Fibroblast of skin of right biceps (primary cell): ENCODE data around the gene NRP1.
A peak's percentile ranks its signal among the peaks of the same experiment; 100 is the strongest.

Source experiments
- DNase-seq: peaks from one replicate; pipeline ENCODE4 v3.0.0-alpha.2; 2013

NRP1 gene

GRCh38 chr10:33347211-33347610 lies 12.7 kb upstream of the NRP1 start:
- DNase-seq: peak; percentile 41

- DNase-seq: no peak
These were observed 10.8 kb upstream of the NRP1 start for GRCh38 chr10:33345236-33345635.

- no peak for DNase-seq
These were observed 10.2 kb upstream of the NRP1 start for GRCh38 chr10:33344676-33345075.

GRCh38 chr10:33341637-33342036 lies 7.2 kb upstream of the NRP1 start:
- DNase-seq: peak; percentile 53

GRCh38 chr10:33337326-33337957 lies 3.0 kb upstream of the NRP1 start:
- DNase-seq: peak; percentile 90

- DNase-seq: peak; percentile 64
These were observed 2.3 kb upstream of the NRP1 start for GRCh38 chr10:33336582-33337325.

GRCh38 chr10:33335801-33336581 lies 1.5 kb upstream of the NRP1 start:
- peak; percentile 71 for DNase-seq

- no peak for DNase-seq
These were observed 1.0 kb upstream of the NRP1 start for GRCh38 chr10:33335551-33335800.

GRCh38 chr10:33334805-33335550 lies 511 bp upstream of the NRP1 start:
- DNase-seq: peak; percentile 96

- no peak for DNase-seq
These were observed 986 bp downstream of the NRP1 start for GRCh38 chr10:33333260-33334101.

- DNase-seq: peak; percentile 54
These were observed 2.0 kb downstream of the NRP1 start for GRCh38 chr10:33332183-33333065.

- no peak for DNase-seq
These were observed 3.1 kb downstream of the NRP1 start for GRCh38 chr10:33331379-33331694.

- DNase-seq: peak; percentile 90
These were observed 3.7 kb downstream of the NRP1 start for GRCh38 chr10:33330543-33331378.

- DNase-seq: no peak
These were observed 5.3 kb downstream of the NRP1 start for GRCh38 chr10:33329178-33329577.

- DNase-seq: no peak
These were observed 6.2 kb downstream of the NRP1 start for GRCh38 chr10:33328253-33328652.

GRCh38 chr10:33327751-33328150 lies 6.7 kb downstream of the NRP1 start:
- DNase-seq: peak; percentile 46

GRCh38 chr10:33326933-33327332 lies 7.5 kb downstream of the NRP1 start:
- DNase-seq: no peak

- no peak for DNase-seq
These were observed 8.5 kb downstream of the NRP1 start for GRCh38 chr10:33325929-33326328.

GRCh38 chr10:33323721-33324120 lies 10.7 kb downstream of the NRP1 start:
- DNase-seq: no peak

- no peak for DNase-seq
These were observed 13.0 kb downstream of the NRP1 start for GRCh38 chr10:33321516-33321915.

- no peak for DNase-seq
These were observed 14.2 kb downstream of the NRP1 start for GRCh38 chr10:33320288-33320687.
